ENCODE results near the gene C1orf21.
A peak's percentile ranks its signal among the peaks of the same experiment; 100 is the strongest.

C1orf21 gene

DNA sequence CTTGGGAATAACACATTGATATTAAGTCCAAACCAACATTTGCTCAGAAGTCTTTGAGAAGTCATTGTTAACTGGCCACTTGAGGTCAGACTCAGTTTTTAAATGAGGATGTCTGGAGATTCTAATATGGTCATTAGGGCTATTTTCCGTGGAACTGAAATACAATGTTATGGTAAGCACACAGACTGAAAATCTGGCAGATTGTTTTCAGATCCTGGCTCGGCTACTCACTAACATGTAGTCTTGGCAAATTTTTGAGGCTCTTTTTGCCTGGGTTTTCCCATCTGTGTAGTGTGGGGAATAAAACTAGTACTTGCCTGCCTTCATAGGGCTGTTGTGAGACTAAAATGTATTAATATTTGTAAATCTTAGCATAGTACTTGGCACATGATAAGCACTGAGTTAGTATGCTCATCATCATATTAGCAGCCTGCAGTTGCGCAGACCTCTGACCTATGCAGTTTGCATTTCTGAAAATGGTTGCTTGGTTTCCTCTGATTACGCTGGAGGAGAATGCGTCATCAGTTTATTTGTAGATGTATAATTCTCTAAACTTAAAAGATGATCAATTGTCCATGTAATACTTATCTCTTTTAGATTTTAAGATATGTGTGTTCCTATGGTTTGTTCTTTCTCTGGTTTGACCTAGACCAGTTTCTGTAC is 100.8 kb downstream of the C1orf21 start:
- DNase-seq, result no peak

DNA sequence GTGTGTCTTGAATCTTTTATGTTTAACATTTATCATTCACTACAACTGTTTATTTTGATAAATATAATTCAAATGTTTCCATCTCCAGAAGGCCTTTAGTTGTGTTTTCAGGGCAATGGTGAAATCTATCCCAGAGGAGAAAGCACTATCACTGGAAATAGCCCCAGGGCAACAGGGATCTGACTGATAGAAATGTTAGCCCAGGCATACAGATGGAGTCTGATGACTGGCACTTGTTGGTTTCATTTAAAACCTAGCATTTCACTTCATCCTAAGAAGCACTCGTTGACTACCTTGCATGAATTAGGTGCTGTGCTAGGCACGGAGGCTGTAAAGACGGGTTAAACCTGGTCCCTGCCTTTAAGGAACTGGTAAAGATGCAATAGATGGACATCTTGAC is 103.1 kb downstream of the C1orf21 start:
- DNase-seq, result no peak

DNA sequence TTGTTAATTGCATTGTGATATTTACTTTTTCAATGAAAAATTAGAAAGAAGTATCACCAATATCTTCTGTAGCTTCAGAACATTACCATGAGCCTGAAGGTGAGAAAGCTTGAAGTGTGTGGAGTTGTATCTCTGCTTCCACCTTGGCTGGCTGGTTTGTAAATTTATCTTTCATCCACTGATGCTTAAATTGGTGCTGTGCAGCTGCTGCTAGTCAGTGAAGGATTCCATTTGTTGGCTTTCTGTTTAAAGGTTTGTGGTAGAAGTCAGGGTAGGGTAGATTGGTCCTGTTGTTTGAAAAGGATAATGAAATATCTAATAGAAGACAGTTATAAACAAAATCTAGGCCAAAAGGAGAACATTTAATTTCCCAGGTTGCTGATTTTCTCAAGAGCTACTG is 105.7 kb downstream of the C1orf21 start:
- no peak for DNase-seq

DNA sequence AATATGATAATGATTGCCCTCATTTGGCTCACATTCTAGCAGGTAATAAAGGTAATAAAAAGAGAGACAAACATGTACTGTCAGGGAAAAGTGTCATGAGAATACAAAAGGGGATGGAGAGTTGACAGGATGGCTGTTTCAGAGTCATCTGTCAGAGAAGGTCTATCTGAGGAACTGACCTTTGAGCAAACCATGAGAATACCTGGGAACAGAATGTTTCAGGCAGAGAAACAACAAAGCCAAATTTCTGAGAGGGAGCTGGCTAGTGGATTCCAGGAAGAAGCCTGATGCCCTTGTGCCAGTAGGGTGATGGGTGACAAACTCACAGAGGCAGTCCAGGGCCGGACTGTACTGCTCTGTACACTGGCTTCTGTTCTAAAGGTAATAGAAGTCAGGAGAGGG is 107.2 kb downstream of the C1orf21 start:
- no peak for DNase-seq

DNA sequence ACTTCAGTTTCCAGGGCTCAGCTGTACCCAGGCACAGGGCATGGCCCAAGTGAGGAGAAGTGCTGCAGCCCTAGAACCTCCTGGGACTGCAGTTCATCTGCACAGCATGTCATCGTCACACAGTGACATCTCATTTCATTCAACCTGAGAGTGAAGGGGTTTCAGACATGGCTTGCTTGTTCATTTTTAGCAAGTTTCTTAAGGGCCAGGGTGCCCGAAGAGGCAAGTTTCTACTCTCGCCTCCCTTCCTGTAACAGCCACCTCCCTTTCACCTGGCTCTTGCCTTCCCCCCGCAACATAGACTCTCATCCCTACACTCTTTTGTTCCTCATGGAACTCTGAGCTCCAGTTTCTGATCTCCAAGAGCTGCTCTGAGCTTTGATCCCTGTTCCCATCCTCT is 108.1 kb downstream of the C1orf21 start:
- no peak for DNase-seq

DNA sequence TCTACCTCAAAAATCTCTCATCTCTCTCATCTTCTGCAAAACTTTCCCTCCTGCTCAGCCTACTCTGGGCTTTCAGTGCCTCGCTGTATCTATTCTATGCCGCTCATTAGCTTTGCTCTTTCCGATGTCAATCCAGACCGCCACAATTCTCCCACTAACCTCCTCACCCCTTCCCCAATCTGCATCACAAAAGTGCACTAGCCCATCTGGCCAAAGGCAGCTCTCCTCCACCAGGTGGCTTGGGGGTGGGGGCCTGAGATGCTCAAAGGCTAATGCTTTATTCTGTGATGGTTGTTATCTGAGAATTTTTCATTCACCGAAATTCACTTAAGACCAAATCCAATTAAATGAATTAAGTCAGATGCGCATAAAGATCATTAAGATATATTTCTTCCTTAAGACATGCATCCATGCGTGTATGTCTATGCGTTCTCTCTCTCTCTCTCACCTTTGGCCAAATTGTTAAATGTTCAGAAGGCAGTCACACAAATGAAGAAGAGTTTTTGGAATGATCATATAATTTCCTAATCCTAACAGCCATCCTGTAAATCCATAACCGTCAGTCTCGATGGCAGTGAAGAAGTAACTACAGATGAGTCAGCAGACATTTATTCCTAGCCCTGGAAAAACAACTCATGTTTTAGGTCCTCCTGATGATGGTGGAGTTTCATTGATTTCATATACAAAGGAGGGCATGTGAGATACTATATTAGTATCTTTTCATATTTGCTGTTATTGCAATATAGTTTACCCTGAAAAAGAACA is 111.3 kb downstream of the C1orf21 start:
- no peak for DNase-seq

DNA sequence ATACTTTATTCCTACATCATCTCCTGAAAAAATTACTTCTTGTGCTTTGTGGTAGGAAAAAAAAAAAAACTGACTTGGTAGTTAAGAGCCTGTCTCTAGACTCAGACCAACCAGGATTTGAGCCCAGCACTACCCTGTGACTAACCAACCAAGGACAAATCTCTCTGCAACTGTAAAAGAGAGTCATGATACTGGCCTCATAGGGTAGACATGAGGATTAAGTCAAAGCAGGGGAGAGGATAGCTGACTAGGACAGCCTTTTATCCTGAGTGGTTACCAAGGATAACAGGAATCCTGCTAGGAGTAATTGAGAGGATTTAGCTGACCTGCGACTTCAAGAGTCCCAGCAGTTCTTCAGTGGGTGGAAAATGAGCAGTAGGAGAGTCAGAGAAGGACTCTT is 112.8 kb downstream of the C1orf21 start:
- no peak for DNase-seq

DNA sequence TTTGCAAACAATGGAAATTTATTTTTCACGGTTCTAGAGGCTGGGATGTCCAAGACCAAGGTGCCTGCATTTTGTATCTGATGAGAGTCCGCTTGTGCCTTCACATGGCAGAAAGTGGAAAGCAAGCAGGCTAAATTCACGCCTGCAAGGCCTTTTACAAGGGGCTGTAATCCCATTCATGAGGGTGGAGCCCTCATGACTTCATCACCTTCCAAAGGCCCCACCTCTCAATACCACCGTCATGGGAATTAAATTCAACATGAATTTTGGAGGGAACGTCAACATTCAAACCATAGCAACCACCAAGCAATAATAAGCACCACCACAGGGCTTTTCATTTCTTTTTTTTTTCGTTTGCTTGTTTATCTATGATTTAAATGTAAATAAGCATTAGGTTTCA is 115.3 kb downstream of the C1orf21 start:
- DNase-seq, result no peak

DNA sequence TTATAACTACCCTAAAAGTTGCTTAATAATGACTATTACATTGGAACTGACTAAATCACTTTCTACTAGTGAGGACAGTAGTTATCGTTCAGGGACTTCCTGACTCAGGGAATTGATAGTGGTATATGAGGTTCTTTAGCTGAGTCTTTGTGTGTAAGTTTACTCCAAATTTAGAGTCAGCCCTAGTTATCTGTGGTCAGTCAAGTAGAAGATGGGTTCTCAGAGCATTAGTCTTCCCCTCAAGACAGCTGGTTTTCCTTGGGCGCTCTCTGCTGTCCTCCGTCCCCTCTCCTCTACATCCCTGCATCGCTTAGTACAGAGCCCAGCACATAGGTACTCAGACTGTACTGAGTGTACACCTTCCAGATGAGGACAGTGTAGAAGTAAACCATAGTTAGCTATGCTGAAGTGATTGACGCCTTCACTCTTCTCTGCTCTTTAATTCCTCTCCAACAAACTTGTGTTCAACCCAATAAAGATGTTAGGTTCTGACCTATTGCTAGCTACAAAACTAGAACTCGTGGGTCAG is 116.5 kb downstream of the C1orf21 start:
- DNase-seq, result no peak

DNA sequence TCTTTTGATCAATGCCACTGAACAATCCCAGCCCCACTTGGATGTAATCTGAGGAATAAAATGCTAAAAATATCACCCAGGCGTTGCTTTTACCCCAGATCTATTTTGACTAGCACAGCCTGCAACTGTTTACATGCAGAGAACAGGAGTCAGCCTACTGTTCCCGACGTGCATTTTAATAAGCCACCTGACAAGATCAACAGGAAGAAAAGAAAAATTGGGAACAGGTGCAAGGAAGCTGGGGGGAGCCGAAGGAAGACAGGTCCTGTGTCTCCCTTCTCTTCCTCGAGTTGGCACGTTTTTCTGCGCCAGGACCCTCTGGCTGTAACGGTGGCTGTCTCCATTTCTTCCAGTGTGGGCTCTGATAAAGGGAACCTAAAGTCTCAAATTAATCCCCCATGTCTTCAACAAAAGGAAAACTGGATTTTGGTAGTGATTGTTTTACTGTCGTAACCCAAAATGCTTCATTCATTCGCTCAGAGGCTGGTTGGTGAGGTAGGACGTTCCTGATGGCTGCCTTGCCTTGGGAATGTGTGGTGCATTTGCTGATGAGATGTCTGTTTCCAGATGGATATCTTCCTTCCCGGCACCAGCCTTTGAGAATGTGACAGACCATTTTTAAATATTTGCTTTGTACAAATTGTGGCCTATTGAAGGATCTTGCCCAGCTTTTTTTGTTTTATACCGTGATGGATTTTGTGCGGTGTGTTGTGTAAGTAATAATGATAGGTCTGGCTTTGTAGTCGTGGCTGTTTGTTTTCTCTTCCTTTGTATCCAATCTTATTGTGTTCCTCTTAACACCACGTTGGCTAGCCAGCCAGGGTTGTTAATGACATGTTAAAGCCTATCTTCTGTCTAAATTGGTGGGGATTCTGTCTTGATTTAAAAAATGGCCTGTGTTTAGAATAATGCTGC is 117.5 kb downstream of the C1orf21 start:
- DNase-seq, result no peak

DNA sequence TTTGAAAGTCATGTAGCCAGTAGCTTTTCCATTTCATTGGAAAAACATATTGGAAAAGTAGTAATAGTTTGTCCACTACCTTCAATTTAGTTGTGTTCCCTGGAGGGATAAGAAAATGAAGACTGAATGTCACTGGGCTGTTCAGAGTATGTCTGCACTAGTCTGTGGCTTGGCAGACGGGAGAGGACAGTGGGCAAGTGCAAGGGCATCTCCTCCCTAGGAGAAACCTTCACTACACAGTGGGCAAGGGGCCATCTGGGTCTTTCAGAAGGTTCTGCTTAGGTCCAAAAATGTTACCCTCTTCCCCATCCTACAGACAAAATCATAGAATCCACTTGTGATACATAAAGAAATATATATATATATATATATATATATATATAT is 118.1 kb downstream of the C1orf21 start:
- no peak for DNase-seq

DNA sequence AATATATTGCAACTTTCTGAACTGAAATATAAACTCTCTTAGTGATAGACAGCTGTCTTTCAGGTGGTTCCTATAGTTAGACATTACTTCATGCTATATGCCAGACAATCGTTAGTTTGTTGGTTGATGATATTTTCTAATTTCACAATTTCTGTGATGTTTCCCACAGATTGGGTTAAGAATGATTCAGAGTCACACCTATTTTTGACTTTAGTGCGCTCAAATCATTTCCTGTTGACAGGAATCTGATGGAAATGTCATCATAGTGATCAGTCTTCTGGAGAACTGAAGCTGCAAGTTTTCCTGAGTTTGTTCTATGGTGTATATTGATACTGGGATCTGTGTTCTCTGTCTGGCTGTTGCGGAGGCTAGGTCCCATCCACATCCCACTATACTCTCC is 119.7 kb downstream of the C1orf21 start:
- peak; percentile 12 for DNase-seq

DNA sequence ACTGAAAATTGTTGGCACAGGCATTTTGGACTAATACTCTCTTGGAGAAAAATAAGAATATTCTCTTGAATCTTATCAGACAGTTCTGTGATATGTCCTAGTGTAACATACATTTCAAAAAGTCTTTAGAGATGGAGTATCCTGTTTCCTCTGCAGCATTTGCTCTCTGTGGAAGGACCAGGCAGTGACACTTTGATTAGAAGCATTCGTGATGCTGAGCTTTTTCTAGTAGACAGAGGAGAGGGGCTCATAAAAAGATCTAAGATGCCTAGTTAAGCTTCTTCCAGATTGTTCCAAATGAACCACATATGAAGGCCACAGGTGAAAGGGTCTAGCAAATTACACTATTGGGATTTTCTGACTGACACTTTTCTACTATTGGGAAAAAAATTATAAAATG is 120.3 kb downstream of the C1orf21 start:
- no peak for DNase-seq

DNA sequence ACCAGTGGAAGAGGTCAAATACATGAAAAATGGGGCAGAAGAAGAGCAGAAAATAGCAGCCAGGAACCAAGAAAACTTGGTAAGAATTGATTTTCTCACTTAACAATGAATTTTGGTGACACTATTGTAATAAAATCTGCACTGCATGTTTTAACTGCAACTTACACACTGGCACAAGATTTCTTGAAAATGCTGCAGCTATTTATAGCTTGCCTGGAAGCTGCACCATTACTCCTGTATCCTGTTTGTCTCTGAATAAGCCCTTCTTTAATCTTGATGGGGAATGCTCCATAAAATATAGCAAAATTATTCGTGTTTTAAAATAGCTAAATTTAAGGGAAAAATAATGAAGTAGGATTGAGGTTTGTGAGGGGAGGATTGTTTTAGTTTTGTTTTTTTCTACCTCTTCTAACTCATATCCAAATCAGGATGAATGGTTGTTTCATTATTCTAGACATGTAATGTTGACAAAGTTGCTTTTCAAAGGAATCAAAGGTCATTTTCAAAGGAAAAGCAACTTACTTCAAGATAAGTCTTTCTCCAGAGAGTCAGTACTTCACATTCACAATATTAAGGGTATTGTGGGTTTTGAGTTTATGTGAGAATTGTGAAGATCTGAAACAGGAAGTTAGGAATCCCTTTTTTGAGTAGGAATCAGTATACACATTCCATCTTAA is 120.9 kb downstream of the C1orf21 start:
- DNase-seq, result no peak

DNA sequence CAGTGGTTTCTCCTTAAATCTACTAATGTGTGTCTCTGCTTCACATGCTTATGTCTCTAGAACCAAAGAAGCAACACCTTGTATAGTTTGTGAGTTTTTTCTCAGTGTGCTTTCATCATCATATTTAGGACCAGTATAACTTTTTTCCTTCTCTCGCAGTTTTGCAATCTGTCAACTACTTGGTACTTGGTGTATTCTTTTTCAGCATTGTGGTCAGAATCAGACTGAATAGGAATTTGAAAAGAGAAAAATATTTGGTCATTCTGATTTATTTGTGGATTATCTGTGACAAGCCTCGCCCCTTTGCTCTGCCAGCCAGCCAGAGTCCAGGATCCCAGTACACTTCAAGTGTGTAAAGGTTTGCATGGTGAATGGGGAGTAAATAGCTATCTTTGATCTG is 122.3 kb downstream of the C1orf21 start:
- DNase-seq, result no peak

DNA sequence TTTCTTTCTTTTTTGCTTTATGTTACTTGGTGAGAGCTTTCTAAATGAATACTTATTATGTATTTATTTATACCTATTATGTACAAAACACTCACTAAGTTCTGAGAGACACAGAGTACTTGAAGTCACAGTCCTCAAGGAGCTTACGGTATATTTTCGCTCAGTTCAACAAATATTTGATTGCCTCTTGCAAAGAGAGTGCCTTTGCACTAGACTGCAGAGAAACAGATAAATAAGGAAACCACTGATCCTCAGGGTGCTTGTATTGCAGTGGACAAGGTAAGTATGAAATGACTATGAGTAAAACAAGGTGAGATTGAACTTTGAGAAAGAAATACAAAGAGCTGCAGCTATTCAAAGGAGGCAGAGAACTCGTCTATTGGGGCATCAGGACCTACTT is 123.3 kb downstream of the C1orf21 start:
- no peak for DNase-seq

DNA sequence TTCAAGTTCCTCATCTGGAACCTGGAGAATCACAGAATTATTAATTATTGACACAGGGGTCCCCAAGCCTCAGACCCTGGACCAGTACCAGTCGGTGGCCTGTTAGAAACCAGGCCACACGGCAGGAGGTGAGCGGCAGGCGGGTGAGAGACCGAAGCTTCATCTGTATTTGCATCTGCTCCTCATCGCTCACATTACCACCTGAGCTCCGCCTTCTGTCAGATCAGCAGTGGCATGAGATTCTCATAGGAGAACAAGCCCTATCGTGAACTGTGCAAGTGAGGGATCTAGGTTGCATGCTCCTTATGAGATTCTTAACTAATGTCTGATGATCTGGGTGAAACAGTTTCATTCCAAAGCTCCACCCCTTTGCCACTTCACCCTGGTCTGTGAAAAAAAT is 125.9 kb downstream of the C1orf21 start:
- DNase-seq, result no peak

DNA sequence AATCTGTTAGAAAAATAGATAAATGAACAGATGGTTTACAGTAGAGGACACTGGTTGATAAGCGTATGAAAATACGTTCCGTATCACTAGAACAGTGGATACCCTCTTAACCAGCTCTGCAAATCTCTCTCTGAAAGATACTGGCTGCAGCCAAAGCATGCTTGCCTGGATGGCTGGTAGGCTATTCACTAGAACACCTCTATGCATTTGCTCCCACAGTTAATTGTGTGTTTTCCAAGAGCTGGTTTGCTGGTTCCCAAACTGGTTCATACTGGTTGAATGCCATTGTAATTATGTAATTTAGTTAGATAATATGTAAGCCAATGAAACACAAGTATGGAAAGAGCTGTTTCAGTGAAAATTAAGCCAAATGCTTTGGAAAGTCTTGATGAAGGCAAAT is 126.6 kb downstream of the C1orf21 start:
- DNase-seq, result no peak

DNA sequence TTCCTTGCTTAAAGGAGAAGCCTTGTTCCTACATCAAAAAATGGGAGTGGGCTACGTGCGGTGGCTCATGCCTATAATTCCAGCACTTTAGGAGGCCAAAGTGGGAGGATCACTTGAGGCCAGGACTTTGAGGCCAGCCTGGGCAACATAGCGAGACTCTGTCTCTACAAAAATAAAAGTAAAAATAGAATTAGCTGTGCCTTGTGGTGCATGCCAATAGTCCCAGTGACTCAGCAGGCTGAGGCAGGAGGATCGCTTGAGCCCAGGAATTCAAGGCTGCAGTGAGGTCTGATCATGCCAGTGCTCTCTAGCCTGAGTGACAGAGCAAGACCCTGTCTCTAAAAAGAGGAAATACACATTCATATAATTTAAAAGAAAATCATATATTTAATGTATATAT is 127.1 kb downstream of the C1orf21 start:
- DNase-seq, result no peak

DNA sequence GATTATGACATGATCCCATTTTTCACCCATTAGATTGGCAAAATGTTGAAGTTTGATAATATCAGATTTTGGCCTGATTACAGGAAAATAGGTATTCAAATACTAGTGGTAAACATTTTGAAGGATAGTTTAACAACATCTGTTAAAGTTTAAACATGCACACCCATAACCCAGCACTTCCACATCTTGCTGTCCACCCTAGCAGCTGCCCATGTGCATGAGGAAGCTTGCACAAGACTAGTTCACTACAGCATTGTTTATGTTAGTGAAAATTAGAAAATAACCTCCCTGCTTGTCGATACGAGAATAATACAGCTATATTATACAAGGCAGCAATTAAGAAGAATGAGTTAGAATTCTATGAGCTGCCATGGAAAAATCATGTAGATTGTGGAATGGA is 127.6 kb downstream of the C1orf21 start:
- no peak for DNase-seq

DNA sequence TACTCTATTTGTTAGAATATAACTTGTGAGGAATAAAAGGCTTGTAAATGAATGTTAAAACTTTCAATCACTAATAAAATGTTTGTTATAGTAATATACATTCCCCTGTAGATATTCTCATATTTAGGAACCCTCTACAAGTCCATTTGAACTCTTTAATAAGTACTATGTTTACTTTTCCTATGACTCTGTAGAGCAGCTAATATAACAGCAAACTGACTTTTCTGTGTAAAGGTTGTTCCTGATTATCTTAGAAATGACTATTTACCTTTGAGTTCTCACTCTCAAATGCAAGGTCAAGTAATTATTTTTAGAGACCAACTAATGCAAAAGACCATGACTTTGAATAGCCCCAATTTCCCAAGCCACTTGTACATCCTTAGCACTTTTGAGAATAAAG is 130.3 kb downstream of the C1orf21 start:
- DNase-seq, result no peak

DNA sequence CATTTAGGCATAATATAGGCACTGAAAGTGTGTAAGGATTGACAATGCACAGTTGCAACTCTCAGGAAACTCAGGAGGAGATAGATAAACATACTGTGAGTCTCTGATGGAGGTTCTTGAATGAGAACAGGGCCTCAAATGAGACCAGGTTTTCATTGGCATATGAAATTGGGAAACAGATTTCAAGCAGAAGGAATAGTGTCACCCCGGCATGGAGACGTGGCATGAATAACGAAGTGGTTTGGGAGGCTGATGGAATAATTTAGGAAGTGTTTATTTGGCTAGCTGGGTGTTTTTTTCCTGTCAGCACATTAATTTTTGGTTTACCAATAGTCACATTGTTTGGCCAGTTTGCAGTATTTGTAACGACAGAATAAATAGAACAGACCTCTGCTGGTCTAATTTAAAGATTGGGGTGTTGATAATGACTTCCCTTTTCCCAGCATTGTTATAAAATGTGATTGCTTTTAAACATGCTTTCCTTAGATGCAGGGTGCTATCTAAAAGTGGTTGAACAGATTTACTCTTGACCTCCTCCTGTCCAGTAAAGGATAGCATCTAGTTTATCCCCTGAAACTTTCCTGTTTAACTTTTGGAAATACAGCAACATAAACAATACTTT is 132.0 kb downstream of the C1orf21 start:
- no peak for DNase-seq

DNA sequence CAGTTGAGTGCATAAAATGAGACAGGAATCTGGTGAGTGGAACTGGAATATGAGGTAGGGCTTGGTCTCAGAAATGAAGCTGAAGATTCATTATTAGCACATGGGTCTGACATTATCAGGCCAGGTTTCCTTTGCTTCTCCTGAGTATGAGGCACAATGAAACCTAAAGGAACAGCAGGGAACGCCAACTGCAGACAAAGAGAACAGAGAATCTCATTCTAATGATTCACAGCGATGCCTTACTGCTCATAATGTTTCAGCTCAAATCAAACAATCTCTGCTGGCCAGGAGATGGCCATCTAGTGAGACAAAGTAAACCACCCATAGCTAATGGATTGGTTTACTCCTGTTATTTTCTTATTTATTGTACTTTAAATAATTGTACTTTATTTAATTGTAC is 133.5 kb downstream of the C1orf21 start:
- no peak for DNase-seq

Data from CD4-positive, alpha-beta T cell treated with Interleukin-4 for 4 hours (primary cell).